Adrenal gland (tissue), 5 donors: ENCODE measurements around the gene TINAGL1.

Experiments used
- CTCF ChIP-seq, 6 experiments: fragments of 450-650 bp in 4 of 6; fragments of 200-600 bp in 2 of 6; sonication (generic) in 1 of 6; IDR thresholded peaks; 1 replicate in 5 of 6; 2 replicates in 1 of 6; pipeline versions ENCODE4 v1.5.1 to v1.8.0; 2016 to 2021; ENCODE audit warnings: antibody characterized with exemption in 6 of 6, mild to moderate bottlenecking in 2 of 6, moderate library complexity in 1 of 6
- POLR2A ChIP-seq, 2 donors: fragments of 450-650 bp; IDR thresholded peaks; one replicate each; pipeline ENCODE4 v1.6.1; 2017; ENCODE audit warnings: antibody characterized with exemption in 2 of 2, mild to moderate bottlenecking in 2 of 2, moderate library complexity in 1 of 2
- donor health status: DM: no; HTN: no; CAD: no.

- TF ChIP-seq CTCF (IDR thresholded peaks at IDR 0.05) (no peak), POLR2A (IDR thresholded peaks at IDR 0.05) (no peak)
These were observed 7.0 kb downstream of the TINAGL1 start for GRCh38 chr1:31583082-31583994.
